GM12878 (cell line): Measurements from ENCODE around the gene TNIP3. TPM values are rescaled to one million over a fixed set of nuclear protein-coding genes. Genes with fewer than 3 reads are reported as not detected.

Experiments
- ATAC-seq: fragments of 200-7000 bp; cut with Tn5 transposase; 3 replicates; pipeline ENCODE4 v1.9.1; 2020; ENCODE audit warnings: mild to moderate bottlenecking, moderate library complexity
- BruUV-seq: library from RNA; stranded (reverse); fragments of 400-500 nt; replicated peaks from 2 replicates; lab custom pipeline; 2021; lab: Mats Ljungman, UMichigan
- CTCF ChIA-PET: fragments of 300-600 bp; sonication (Branson Sonifier 250); formaldehyde crosslinking; extraction: SDS; loops from one replicate; lab custom pipeline; 2021; ENCODE audit warnings: inconsistent platforms; lab: Yijun Ruan, JAX
- POLR2A ChIA-PET: fragments of 350-600 bp; formaldehyde crosslinking; extraction: SDS; loops from one replicate; lab custom pipeline; 2021; ENCODE audit warnings: inconsistent platforms; lab: Charles Lee
- RAD21 ChIA-PET: fragments of 300-600 bp; sonication (Branson Sonifier 250); formaldehyde crosslinking; loops from one replicate; lab custom pipeline; 2023; ENCODE audit warnings: antibody characterized with exemption; ENCODE audit not compliant: unreplicated experiment; lab: Charles Lee
- SMC1A ChIA-PET: fragments of 300-600 bp; sonication (Branson Sonifier 250); formaldehyde crosslinking; loops from one replicate; lab custom pipeline; 2023; ENCODE audit not compliant: unreplicated experiment, uncharacterized antibody; lab: Charles Lee
- DNase-seq: peaks from one replicate; pipeline ENCODE4 v3.0.0-alpha.2; 2011; ENCODE audit warnings: low read depth, low spot score
- FAIRE-seq: peaks from 3 replicates; lab custom pipeline; 2011; peaks lifted over from hg19 to GRCh38; lab: Jason Lieb, UNC
- H2AFZ ChIP-seq: 2 replicates; pipeline ENCODE4 v1.6.0; 2011; ENCODE audit warnings: low read depth, low read length, control low read depth; ENCODE audit not compliant: control insufficient read depth
- H3K27ac ChIP-seq: 2 replicates; pipeline ENCODE4 v1.5.1; 2011; ENCODE audit warnings: control low read depth; ENCODE audit not compliant: control insufficient read depth, insufficient read depth
- H3K27me3 ChIP-seq, 2 experiments: replicated peaks in 1 of 2; 2 replicates each; pipeline versions ENCODE4 v1.6.0 to v1.6.1; 2011; ENCODE audit warnings: low read length in 1 of 2; ENCODE audit not compliant: control insufficient read depth in 2 of 2, insufficient read depth in 2 of 2
- H3K36me3 ChIP-seq, 2 experiments: 2 replicates each; pipeline ENCODE4 v1.5.1; 2011; ENCODE audit warnings: low read length in 1 of 2; ENCODE audit not compliant: control insufficient read depth in 2 of 2, insufficient read depth in 2 of 2
- H3K4me1 ChIP-seq: 2 replicates; pipeline ENCODE4 v1.6.1; 2011; ENCODE audit warnings: mild to moderate bottlenecking, low read length, moderate library complexity, mixed read lengths; ENCODE audit not compliant: control insufficient read depth, insufficient read depth
- H3K4me2 ChIP-seq: 2 replicates; pipeline ENCODE4 v1.6.0; 2011; ENCODE audit warnings: control low read depth; ENCODE audit not compliant: control insufficient read depth, insufficient read depth
- H3K4me3 ChIP-seq: fragments of 200-600 bp; sonication (generic); 2 replicates; pipeline ENCODE4 v1.5.1; 2016
- H3K79me2 ChIP-seq: 2 replicates; pipeline ENCODE4 v1.6.0; 2011; ENCODE audit warnings: low read length; ENCODE audit not compliant: control insufficient read depth, insufficient read depth
- H3K9ac ChIP-seq: 2 replicates; pipeline ENCODE4 v1.8.0; 2011; ENCODE audit warnings: low read length, control low read depth, mixed read lengths; ENCODE audit not compliant: control insufficient read depth, insufficient read depth
- H3K9me3 ChIP-seq: replicated peaks from 3 replicates; pipeline ENCODE4 v1.5.1; 2011; ENCODE audit warnings: mild to moderate bottlenecking, low read length; ENCODE audit not compliant: control insufficient read depth, insufficient read depth
- H4K20me1 ChIP-seq: 2 replicates; pipeline ENCODE4 v1.6.0; 2011; ENCODE audit not compliant: control insufficient read depth, insufficient read depth
- BACH1 ChIP-seq: fragments of 450-650 bp; IDR thresholded peaks from 2 replicates; pipeline ENCODE4 v1.6.1; 2017; ENCODE audit warnings: mild to moderate bottlenecking, borderline replicate concordance
- BMI1 ChIP-seq: fragments of 450-650 bp; IDR thresholded peaks from 2 replicates; pipeline ENCODE4 v1.6.1; 2016; ENCODE audit warnings: mild to moderate bottlenecking, moderate library complexity, borderline replicate concordance
- CTCF ChIP-seq, 3 experiments: IDR thresholded peaks in 2 of 3; conservative IDR thresholded peaks in 1 of 3; 2 replicates each; pipeline ENCODE4 v1.5.1; 2011; ENCODE audit warnings: low read depth in 3 of 3, low read length in 3 of 3, mild to moderate bottlenecking in 3 of 3, control low read depth in 2 of 3, moderate library complexity in 2 of 3, inconsistent platforms in 1 of 3, mixed read lengths in 1 of 3; ENCODE audit not compliant: control insufficient read depth in 2 of 3, insufficient read depth in 1 of 3; ENCODE audit errors: extremely low read depth in 1 of 3
- E2F8 ChIP-seq: fragments of 450-650 bp; IDR thresholded peaks from 2 replicates; pipeline ENCODE4 v1.6.1; 2018; ENCODE audit warnings: mild to moderate bottlenecking, low read depth, moderate library complexity; ENCODE audit not compliant: partially characterized antibody
- EP300 ChIP-seq, 2 experiments: fragments of 150-350 bp in 1 of 2; IDR thresholded peaks; 2 replicates each; pipeline ENCODE4 v1.6.1; 2011 to 2012; ENCODE audit warnings: low read depth in 2 of 2, low read length in 2 of 2, borderline replicate concordance in 1 of 2, improper control_type of control experiment in 1 of 2, inconsistent platforms in 1 of 2; ENCODE audit not compliant: control insufficient read depth in 1 of 2
- EZH2 ChIP-seq: IDR thresholded peaks from 2 replicates; pipeline ENCODE4 v1.6.1; 2012; ENCODE audit warnings: low read depth, mild to moderate bottlenecking, control low read depth, inconsistent platforms, low read length, borderline replicate concordance; ENCODE audit not compliant: control insufficient read depth
- HSF1 ChIP-seq: fragments of 150-350 bp; IDR thresholded peaks from 2 replicates; pipeline ENCODE4 v1.6.1; 2014; ENCODE audit warnings: mild to moderate bottlenecking, low read depth, low read length
- USF2 ChIP-seq: IDR thresholded peaks from 2 replicates; pipeline ENCODE4 v1.6.1; 2011; ENCODE audit warnings: low read depth, low read length, improper control_type of control experiment, borderline replicate concordance
- ZBTB4 ChIP-seq: fragments of 450-650 bp; formaldehyde crosslinking; IDR thresholded peaks from 2 replicates; pipeline ENCODE4 v1.4.0; 2022; ENCODE audit warnings: mild to moderate bottlenecking, moderate library complexity
- WGBS: methylation state at CpG from one replicate; pipeline ENCODE4 v1.1.6; 2016; ENCODE audit warnings: low lambda C conversion rate; ENCODE audit not compliant: insufficient replicate concordance, insufficient coverage; ENCODE audit errors: missing lambda C conversion rate; 5-methylcytosine and 5-hydroxymethylcytosine counted together
- in situ Hi-C: fragments of 300-500 bp; cut with MboI; formaldehyde crosslinking; loops from 9 replicates; pipeline ENCODE4 v1.14.3; 2018; ENCODE audit warnings: mixed read lengths
- intact Hi-C: fragments of 100-400 bp; cut with micrococcal nuclease; formaldehyde crosslinking; loops from one replicate; pipeline ENCODE4 v1.14.2; 2022; ENCODE audit not compliant: unreplicated experiment
- polyA plus RNA-seq, 11 experiments: library from polyadenylated mRNA; depleted of rRNA in 4 of 11; unstranded in 6 of 11; stranded (reverse) in 5 of 11; fragments of >200 nt; fragmentation: Nextera tagmentation in 4 of 11; fragmentation: Illumina TruSeq in 1 of 11; extraction: Ambion mirVana in 4 of 11; extraction: Trizol in 1 of 11; gene quantifications; 1 replicate in 1 of 11; 2 replicates in 10 of 11; pipeline versions ENCODE4 v1.2.1 to v1.2.3, GENCODE V29; 2011 to 2016; ENCODE audit warnings: inconsistent platforms in 2 of 11, missing spikeins in 2 of 11, low read depth in 1 of 11
- total RNA-seq, 4 experiments: library from RNA; depleted of rRNA in 3 of 4; stranded (reverse); fragments of >200 nt in 3 of 4; fragmentation: Illumina TruSeq in 1 of 4; extraction: Trizol in 1 of 4; gene quantifications; 2 replicates each; pipeline versions ENCODE4 v1.2.1 to v1.2.3, GENCODE V29; 2013 to 2021

Gene TNIP3
- total and polyA plus RNA-seq, 10 of the 15 experiments (the other 5 are each of a cell fraction or from before 2014, with no cell fraction given) = 0.21 to 1.4 (median 0.67) TPM

GRCh38 chr4:121091941-121092340 lies 72.2 kb downstream of the TNIP3 start (continued):
- TF ChIP-seq E2F8 = no peak

- H2AFZ ChIP-seq = no peak overlapping the region
- WGBS = 0% methylated on average over 4 of the region's 4 CpGs
- no peaks in the 10 kb centered on the region for H4K20me1 ChIP-seq
- no peaks in the 10 kb centered on the region for H3K36me3 ChIP-seq
- H3K79me2 ChIP-seq = no peaks in the 10 kb centered on the region
- BruUV-seq = no TSS peak
- ChIA-PET SMC1A (no interaction called here), CTCF (no interaction called here), RAD21 (no interaction called here), POLR2A (no interaction called here)
- H3K9me3 ChIP-seq = no peaks in the 10 kb centered on the region
- TF ChIP-seq EP300 (IDR thresholded peaks at IDR 0.05; ENCODE audit: borderline replicate concordance in 1 of 2, control insufficient read depth in 1 of 2, low read depth in 2 of 2, low read length in 2 of 2) = no peak
- no peak for TF ChIP-seq BACH1
- TF ChIP-seq ZBTB4 (CRISPR knock-in tag) = no peak
- no peak for TF ChIP-seq USF2
- TF ChIP-seq BMI1 = no peak
- no peak for TF ChIP-seq CTCF (IDR thresholded peaks at IDR 0.05 in 2 of 3, conservative IDR thresholded peaks at IDR 0.05 in 1 of 3; ENCODE audit: control insufficient read depth in 2 of 3, extremely low read depth in 1 of 3, insufficient read depth in 1 of 3, low read depth in 3 of 3, low read length in 3 of 3)
- TF ChIP-seq EZH2 = no peak
- TF ChIP-seq HSF1 = no peak
- H3K9ac ChIP-seq = no peak overlapping the region
- no peak overlapping the region for H3K4me2 ChIP-seq
- DNase-seq (no peak), FAIRE-seq (no peak), ATAC-seq (no peak)
- H3K4me3 ChIP-seq = no peak overlapping the region
- no peaks in the 10 kb centered on the region for H3K4me1 ChIP-seq
- no peak overlapping the region for H3K27ac ChIP-seq
- in situ Hi-C loops = no loop called here
- no peaks in the 10 kb centered on the region for H3K27me3 ChIP-seq
- intact Hi-C loops = no loop called here
These were observed 75.3 kb downstream of the TNIP3 start for GRCh38 chr4:121088867-121089266.
